Fibroblast of peridontal ligament (primary cell): ENCODE results near the gene ADAMTS14.
"Not testable (repeated sequence)": the region's sequence is repeated elsewhere in the genome, so short reads cannot be mapped to it uniquely, and the experiment has no call there.

Experiments used
- DNase-seq: peaks from one replicate; pipeline ENCODE4 v3.0.0-alpha.2; 2010; ENCODE audit errors: extremely low read depth

The ADAMTS14 gene

GRCh38 chr10:70655316-70655715 is 17.0 kb upstream of the ADAMTS14 start:
- no peak for DNase-seq

DNA sequence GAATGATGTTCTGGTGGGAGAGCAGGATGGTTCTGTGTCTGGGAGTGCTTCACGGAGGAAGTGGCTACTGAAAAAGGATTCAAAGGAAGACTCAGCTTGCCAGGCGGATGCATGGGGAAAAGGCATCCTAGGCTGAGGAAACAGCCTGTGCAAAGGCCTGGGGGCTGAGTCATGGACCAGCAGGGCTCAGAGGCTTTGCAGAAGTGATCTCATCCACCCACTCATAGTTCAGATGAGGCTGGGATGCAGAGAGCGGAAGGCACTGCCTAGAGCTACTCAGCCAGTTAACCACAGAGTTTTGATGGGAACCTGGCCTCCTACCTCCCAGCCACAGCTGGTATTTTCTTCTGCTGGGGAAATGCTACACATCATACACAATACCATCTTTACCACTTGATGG is 15.8 kb upstream of the ADAMTS14 start:
- peak; percentile 97 for DNase-seq

DNA sequence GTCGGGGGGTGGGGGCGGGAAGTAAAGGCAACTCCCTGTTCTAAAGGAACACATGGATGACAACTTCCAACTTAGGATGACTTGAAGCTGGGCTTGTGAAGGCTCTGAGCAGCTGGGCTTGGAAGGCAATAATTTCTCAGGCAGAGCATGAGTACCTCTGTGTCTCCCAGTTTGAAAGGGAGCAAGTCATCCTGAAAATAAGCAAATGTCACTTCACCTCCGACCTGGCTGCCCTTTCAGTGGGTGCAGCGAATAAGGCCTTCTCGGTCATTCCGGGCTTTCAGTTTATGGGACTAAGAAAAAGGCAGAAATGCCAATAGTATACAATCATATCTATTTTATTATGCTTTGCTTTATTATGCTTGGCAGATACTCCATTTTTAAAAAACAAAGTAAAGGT is 15.3 kb upstream of the ADAMTS14 start:
- peak; percentile 31 for DNase-seq

GRCh38 chr10:70658582-70659136 is 13.6 kb upstream of the ADAMTS14 start:
- DNase-seq: no peak

GRCh38 chr10:70659306-70659705 is 13.0 kb upstream of the ADAMTS14 start:
- DNase-seq: no peak

GRCh38 chr10:70660722-70661121 is 11.6 kb upstream of the ADAMTS14 start:
- no peak for DNase-seq

DNA sequence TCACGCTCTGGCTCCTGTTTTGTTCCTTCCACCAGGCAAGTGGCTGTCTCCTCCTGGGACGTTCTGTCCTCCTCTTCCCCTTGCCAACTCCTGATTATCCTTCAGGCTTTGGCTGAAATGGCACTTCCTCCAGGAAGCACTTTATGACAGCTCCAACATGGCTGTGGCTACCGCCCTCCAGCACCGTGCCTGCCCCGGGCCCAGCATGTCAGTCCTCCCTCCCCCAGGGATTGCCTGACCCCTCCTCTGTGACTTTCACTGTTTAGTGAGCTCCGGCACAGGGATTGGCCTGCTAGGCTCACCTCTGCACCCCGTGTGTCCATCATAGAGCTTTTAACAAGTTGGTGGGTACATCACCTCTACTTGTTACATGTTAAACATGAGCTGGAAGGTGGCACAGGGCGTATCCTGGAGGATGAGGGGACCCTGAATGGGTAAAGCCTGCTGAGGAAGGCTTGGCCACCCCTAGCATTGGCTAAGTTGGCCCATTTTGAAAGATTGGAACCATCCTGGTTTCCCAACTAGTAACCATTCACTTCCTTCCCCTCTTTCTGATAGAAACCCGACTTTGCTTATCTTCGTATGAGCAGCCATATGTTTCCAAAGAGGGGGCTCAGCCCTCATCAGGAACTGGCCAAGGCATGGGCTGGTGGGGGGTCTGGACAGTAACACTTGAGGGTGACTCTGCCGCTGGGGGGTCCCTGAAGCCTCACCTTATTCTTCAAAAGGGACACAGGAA is 10.5 kb upstream of the ADAMTS14 start:
- DNase-seq: no peak

GRCh38 chr10:70662362-70663220 is 9.7 kb upstream of the ADAMTS14 start:
- peak; percentile 80 for DNase-seq

- DNase-seq: peak; percentile 39
Observed at GRCh38 chr10:70663458-70664409, 8.6 kb upstream of the ADAMTS14 start.

DNA sequence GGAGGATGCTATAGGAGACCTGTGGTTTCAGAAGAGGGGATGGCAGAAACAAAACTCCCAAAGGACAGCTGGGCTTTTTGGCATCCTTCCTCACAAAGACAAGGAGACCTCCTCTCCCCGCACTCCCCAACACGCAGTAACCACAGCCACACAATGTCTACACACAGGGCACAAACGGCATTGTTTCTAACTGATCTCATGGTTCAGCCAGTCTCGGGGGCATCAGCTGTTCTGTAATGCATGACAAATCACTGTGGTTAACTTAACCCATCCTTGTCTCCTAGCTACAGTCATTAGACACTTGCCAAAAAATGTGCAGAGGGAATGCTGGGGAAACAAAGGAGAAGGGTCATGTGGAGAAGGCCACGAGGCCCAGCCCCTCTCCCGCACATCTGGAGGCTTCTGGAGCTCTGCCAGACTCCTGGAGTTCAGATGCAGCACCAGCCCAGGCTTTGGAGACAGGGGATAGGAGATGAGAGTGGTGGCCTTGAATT is 7.6 kb upstream of the ADAMTS14 start:
- peak; percentile 99 for DNase-seq

DNA sequence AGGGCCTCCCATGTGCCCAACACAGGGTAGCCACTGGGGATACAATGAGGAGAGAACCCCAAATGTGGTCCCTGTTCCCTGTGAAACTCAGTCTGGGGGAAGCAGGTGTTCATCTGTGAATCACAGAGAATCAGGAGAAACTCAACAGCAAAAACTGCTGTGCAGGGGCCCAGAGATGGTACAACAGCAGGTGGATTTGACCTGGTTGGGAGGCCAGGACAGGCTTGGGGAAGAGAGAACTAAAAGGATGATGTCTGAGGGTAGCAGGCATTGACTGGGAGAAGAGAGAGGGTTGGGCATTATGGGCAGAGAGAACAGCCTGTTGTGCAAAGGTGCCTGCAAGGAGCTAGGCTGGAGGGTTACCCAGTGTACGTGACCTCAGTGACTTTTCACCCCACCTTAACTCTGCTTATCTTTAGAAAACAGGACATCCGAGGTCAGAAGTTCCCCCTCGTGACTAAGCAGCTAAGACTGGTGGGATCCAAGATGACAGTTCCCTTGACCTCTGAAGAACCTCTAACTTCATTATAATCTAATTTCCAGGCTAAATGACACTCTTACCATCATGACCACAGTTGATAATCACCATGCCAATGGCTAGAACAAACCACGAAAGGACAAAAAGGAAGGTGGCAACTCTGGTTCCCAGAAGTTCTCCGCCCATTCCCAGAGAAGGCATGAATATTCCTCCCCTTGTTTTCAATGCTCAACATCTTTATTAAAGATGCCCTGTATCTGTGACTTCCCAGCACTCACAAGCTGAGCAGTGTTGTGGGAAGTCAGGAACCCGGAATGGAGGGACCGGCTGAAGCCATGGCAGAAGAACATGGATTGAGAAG is 5.1 kb upstream of the ADAMTS14 start:
- no peak for DNase-seq

DNA sequence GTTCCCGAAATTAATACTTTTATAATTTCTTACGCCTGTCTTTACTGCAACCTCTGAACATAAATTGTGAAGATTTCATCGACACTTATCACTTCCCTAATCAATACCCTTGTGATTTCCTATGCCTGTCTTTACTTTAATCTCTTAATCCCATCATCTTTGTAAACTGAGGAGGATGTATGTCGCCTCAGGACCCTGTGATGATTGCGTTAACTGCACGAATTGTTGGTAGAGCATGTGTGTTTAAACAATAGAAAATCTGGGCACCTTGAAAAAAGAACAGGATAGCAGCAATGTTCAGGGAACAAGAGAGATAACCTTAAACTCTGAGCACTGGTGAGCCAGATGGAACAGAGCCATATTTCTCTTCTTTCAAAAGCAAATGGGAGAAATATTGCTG is 4.5 kb upstream of the ADAMTS14 start:
- DNase-seq: not testable (repeated sequence)

DNA sequence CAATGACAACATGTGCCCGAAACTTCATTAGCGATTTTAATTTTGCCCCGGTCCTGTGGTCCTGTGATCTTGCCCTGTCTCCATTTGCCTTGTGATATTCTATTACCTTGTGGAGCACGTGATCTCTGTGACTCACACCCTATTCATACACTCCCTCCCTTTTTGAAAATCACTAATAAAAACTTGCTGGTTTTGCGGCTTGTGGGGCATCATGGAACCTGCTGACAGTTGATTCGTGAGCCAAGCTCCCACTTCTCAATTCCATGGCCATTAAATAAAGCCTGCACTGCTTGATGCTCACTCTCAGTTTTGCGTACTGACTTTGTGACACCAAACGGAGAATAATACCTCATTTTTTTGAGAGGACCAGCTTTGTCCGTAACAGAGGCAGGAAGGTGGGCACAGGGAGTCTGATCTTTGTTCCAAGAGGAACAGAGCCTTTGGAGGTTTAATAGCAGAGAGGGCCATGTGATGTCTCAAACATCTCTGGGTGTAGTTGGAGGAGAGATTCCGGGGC is 3.8 kb upstream of the ADAMTS14 start:
- DNase-seq: no peak

GRCh38 chr10:70669015-70669414 is 3.3 kb upstream of the ADAMTS14 start:
- DNase-seq: no peak

DNA sequence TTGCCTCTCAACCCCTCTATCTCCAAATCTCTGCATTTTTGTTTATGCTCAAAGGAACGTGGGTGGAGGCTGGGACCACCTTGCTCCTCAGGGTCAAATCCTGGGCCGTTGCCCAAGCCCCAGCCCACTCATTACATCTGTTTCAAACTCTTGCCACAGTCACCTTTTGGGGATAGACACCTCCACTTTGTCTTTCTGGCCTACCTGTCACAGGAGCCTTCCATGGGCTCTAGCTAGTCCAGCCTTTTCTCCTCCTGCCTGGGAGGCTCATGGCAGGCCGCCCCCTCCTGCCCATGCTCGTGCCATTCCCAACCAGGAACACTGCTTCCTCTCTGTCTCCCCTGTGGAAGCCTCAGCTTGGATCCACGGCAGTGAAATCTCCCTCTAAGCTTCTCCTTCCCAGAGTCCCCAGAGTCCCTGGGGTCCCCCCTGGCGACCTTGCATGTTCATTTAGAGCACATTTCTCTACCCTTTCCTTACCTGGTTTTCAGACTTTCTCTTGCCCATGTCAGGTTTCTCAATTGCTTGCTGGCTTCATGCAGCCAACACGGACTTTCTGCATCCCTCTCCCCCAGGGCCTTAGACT is 2.5 kb upstream of the ADAMTS14 start:
- DNase-seq: no peak

DNA sequence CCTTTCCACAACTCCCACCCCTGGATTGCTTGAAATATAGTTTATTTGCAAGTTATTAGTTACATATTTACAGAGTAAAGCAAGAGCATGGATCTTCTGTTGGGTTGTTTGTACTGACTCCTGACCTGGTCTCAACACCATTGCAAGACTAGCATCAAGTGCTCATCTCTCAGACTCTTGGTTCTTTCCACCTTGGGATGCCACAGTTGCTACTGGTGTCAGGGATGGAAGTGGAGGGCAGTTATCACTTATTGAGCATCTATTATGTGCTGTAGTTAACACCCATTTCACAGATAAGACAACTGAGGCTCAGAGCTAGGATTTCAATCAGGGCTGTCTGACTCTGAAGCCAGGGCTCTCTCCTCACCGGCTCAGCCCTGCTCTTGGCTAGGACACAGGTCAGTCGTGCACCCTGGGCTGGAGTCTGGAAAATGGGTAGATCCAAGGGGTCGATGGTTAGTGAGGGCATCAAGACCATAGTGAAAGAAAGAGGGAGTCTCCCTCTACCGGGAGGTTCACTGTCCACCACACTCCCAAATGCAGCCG is 614 bp upstream of the ADAMTS14 start:
- DNase-seq: peak; percentile 57

DNA sequence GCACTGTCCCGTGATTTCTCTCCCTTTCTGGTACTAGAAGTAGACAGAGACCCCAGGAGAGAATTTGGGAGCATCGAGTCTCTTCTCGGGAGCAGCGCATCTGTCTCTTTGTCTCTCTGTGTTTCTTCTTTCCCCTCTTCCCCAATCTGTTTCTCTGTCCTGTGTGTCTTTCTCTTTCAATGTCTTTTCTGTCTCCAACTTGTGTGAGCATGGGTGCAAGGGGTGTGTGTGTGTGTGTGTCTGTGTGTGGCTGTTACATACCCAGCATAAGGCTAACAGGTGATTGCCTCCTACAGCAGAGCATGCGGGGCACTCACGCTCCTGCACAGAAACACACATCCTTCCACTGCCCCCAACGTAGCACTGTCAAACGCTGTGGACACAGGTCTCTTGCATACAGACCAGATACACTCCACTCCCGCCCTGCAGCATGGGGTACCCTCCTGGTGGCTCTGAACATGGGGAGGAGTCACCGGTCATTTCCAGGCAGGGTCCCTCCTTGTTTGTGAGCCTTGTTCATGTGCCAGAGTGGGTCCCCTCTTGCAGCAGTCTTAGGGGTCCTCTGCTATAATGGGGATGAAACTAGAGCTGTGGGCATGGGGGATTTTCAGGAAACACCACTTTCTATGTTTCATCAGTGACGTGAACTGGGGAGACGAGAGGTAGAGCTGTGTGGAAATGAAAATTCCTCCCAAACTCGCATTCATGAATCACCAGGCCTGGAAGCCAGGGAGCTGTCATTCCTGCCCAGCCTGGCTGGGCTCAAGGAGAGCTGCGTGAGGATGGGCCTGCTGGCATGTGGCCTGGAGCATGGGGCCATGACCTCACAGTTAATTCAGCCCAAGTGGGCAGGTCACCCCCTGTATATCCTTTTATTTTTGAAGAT is 980 bp downstream of the ADAMTS14 start:
- DNase-seq: peak; percentile 92

DNA sequence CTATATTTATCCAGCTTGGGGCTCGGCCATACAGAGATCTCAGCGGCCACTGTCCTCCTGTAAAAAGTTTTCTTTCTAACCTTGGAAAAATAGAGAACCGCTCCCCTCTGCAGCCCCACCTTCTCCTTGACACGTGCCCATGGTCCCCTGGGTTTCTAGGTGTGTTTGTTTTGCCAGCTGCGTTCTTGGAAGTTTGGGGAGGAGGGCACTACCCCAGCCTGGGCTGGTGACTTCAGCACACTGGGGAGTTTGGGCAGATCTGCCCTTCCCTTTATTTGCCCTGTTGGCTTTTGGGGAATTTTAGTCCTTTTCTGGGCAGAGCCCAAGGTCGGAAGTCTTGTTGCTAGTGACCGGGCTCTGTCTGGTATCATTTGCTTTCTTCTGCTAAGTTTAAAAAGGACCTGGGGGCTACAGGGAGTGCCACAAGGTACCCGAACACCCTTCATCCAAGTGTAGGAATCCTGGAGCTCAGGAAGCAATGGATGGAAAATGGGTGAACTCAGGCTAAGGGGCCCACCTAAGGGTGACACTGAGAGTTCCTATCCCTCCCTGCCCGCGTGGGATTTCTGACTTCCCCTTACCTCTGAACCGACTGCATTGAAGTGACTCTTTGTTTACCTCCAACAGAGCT is 1.7 kb downstream of the ADAMTS14 start:
- no peak for DNase-seq
